GM12878 (cell line): ENCODE results near the gene TLDC2. TPM values are rescaled to one million over a fixed set of nuclear protein-coding genes. Genes with fewer than 3 reads are reported as not detected.

Source experiments
- BMI1 ChIP-seq: fragments of 450-650 bp; IDR thresholded peaks from 2 replicates; pipeline ENCODE4 v1.6.1; 2016; ENCODE audit warnings: mild to moderate bottlenecking, moderate library complexity, borderline replicate concordance
- CBX5 ChIP-seq: sonication (generic); IDR thresholded peaks from 2 replicates; pipeline ENCODE4 v1.6.1; 2016; ENCODE audit warnings: low read depth, moderate library complexity, mild to moderate bottlenecking, inconsistent platforms
- EGR1 ChIP-seq, 2 experiments: IDR thresholded peaks; 1 replicate in 1 of 2; 2 replicates in 1 of 2; pipeline ENCODE4 v1.6.1; 2011 to 2012; ENCODE audit warnings: low read depth in 2 of 2, low read length in 2 of 2, borderline replicate concordance in 1 of 2, mild to moderate bottlenecking in 1 of 2, moderate library complexity in 1 of 2
- HDAC6 ChIP-seq: fragments of 200-600 bp; sonication (generic); IDR thresholded peaks from one replicate; pipeline ENCODE4 v1.8.0; 2017; ENCODE audit warnings: antibody characterized with exemption; ENCODE audit not compliant: unreplicated experiment
- JUND ChIP-seq: IDR thresholded peaks from 2 replicates; pipeline ENCODE4 v1.6.1; 2012; ENCODE audit warnings: low read depth, mild to moderate bottlenecking, low read length, improper control_type of control experiment, moderate library complexity
- SREBF2 ChIP-seq: IDR thresholded peaks from 2 replicates; pipeline ENCODE4 v1.6.1; 2012; ENCODE audit warnings: mild to moderate bottlenecking, low read length
- TBL1XR1 ChIP-seq: IDR thresholded peaks from 2 replicates; pipeline ENCODE4 v1.6.1; 2012; ENCODE audit warnings: low read depth, low read length, improper control_type of control experiment
- polyA plus RNA-seq, 11 experiments: library from polyadenylated mRNA; depleted of rRNA in 4 of 11; unstranded in 6 of 11; stranded (reverse) in 5 of 11; fragments of >200 nt; fragmentation: Nextera tagmentation in 4 of 11; fragmentation: Illumina TruSeq in 1 of 11; extraction: Ambion mirVana in 4 of 11; extraction: Trizol in 1 of 11; gene quantifications; 1 replicate in 1 of 11; 2 replicates in 10 of 11; pipeline versions ENCODE4 v1.2.1 to v1.2.3, GENCODE V29; 2011 to 2016; ENCODE audit warnings: inconsistent platforms in 2 of 11, missing spikeins in 2 of 11, low read depth in 1 of 11
- total RNA-seq, 4 experiments: library from RNA; depleted of rRNA in 3 of 4; stranded (reverse); fragments of >200 nt in 3 of 4; fragmentation: Illumina TruSeq in 1 of 4; extraction: Trizol in 1 of 4; gene quantifications; 2 replicates each; pipeline versions ENCODE4 v1.2.1 to v1.2.3, GENCODE V29; 2013 to 2021
- TF ChIP-seq, protein P1 (sequence below): fragments of 450-650 bp; IDR thresholded peaks from 2 replicates; pipeline ENCODE4 v1.6.1; 2017; ENCODE audit warnings: mild to moderate bottlenecking, moderate library complexity
- TF ChIP-seq, protein P2 (sequence below): IDR thresholded peaks from 2 replicates; pipeline ENCODE4 v1.6.1; 2012; ENCODE audit warnings: improper control_type of control experiment, low read depth, low read length; ENCODE audit not compliant: insufficient replicate concordance
- TF ChIP-seq, protein P3 (sequence below): IDR thresholded peaks from 2 replicates; pipeline ENCODE4 v1.6.1; 2011; ENCODE audit warnings: borderline replicate concordance, low read depth, mild to moderate bottlenecking, moderate library complexity, mixed read lengths, low read length; ENCODE audit not compliant: insufficient read depth; ENCODE audit errors: extremely low read length
- TF ChIP-seq, protein P4 (sequence below): fragments of 450-650 bp; IDR thresholded peaks from 2 replicates; pipeline ENCODE4 v1.6.1; 2017; ENCODE audit warnings: mild to moderate bottlenecking, low read depth, inconsistent platforms; ENCODE audit not compliant: poor library complexity, severe bottlenecking

Gene TLDC2
- total and polyA plus RNA-seq, 10 of the 15 experiments (the other 5 are each of a cell fraction or from before 2014, with no cell fraction given), result 0.05 to 0.41 (median 0.21) TPM

DNA sequence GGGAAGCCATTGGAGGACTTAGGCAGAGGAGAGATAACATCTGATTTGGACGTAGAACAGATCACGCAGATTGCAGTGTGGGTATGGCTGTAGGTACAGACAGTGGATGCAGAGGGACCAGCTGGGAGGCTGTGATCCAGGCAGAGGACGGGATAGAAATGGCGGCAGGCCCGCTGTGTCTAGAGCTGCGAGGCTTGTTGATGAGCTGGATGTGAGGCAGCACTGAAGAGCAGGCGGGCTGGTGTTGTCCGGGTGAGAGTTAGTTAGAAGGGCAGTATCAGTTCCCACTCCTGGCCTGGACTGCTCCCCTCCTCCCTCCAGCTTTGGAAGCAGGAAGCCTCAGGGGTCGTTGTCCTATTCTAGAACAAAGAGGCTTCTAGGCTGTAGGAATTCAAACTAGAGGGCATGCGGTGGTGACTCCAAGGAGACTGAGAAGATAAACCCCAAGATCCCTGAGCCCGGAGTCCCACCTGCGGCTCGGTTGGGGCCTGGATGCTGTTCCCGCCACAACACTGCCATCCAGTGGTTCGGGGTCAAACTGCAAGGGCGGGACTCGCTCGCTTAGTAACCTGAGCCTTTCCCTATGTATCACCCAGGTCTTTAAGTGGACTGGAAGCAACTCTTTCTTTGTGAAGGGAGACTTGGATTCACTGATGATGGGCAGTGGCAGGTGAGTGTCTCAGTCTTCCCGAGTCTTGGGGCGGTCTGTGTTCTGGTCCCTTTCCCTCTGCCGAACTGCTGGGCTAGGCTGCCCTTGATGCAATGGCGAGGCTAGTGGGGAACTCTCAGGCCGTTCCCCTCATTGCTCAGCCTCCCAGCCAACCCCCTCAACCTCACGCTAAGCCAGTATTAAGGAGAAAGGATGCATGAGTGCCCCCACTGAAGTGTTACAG, 11.2 kb downstream of the TLDC2 start (continued):
- TF ChIP-seq SREBF2 (no peak), JUND (no peak), HDAC6 (no peak), BMI1 (no peak), EGR1 (IDR thresholded peaks at IDR 0.05; ENCODE audit: borderline replicate concordance in 1 of 2, low read depth in 2 of 2, low read length in 2 of 2) (no peak), TBL1XR1 (peak; percentile 20; the same call in 1 of the 2 replicates), CBX5 (no peak)
- TF ChIP-seq, protein P1, sequence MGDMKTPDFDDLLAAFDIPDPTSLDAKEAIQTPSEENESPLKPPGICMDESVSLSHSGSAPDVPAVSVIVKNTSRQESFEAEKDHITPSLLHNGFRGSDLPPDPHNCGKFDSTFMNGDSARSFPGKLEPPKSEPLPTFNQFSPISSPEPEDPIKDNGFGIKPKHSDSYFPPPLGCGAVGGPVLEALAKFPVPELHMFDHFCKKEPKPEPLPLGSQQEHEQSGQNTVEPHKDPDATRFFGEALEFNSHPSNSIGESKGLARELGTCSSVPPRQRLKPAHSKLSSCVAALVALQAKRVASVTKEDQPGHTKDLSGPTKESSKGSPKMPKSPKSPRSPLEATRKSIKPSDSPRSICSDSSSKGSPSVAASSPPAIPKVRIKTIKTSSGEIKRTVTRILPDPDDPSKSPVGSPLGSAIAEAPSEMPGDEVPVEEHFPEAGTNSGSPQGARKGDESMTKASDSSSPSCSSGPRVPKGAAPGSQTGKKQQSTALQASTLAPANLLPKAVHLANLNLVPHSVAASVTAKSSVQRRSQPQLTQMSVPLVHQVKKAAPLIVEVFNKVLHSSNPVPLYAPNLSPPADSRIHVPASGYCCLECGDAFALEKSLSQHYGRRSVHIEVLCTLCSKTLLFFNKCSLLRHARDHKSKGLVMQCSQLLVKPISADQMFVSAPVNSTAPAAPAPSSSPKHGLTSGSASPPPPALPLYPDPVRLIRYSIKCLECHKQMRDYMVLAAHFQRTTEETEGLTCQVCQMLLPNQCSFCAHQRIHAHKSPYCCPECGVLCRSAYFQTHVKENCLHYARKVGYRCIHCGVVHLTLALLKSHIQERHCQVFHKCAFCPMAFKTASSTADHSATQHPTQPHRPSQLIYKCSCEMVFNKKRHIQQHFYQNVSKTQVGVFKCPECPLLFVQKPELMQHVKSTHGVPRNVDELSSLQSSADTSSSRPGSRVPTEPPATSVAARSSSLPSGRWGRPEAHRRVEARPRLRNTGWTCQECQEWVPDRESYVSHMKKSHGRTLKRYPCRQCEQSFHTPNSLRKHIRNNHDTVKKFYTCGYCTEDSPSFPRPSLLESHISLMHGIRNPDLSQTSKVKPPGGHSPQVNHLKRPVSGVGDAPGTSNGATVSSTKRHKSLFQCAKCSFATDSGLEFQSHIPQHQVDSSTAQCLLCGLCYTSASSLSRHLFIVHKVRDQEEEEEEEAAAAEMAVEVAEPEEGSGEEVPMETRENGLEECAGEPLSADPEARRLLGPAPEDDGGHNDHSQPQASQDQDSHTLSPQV, result peak; percentile 43; the same call in 1 of the 2 replicates
- TF ChIP-seq, protein P2, sequence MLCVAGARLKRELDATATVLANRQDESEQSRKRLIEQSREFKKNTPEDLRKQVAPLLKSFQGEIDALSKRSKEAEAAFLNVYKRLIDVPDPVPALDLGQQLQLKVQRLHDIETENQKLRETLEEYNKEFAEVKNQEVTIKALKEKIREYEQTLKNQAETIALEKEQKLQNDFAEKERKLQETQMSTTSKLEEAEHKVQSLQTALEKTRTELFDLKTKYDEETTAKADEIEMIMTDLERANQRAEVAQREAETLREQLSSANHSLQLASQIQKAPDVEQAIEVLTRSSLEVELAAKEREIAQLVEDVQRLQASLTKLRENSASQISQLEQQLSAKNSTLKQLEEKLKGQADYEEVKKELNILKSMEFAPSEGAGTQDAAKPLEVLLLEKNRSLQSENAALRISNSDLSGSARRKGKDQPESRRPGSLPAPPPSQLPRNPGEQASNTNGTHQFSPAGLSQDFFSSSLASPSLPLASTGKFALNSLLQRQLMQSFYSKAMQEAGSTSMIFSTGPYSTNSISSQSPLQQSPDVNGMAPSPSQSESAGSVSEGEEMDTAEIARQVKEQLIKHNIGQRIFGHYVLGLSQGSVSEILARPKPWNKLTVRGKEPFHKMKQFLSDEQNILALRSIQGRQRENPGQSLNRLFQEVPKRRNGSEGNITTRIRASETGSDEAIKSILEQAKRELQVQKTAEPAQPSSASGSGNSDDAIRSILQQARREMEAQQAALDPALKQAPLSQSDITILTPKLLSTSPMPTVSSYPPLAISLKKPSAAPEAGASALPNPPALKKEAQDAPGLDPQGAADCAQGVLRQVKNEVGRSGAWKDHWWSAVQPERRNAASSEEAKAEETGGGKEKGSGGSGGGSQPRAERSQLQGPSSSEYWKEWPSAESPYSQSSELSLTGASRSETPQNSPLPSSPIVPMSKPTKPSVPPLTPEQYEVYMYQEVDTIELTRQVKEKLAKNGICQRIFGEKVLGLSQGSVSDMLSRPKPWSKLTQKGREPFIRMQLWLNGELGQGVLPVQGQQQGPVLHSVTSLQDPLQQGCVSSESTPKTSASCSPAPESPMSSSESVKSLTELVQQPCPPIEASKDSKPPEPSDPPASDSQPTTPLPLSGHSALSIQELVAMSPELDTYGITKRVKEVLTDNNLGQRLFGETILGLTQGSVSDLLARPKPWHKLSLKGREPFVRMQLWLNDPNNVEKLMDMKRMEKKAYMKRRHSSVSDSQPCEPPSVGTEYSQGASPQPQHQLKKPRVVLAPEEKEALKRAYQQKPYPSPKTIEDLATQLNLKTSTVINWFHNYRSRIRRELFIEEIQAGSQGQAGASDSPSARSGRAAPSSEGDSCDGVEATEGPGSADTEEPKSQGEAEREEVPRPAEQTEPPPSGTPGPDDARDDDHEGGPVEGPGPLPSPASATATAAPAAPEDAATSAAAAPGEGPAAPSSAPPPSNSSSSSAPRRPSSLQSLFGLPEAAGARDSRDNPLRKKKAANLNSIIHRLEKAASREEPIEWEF, result no peak
- TF ChIP-seq, protein P3, sequence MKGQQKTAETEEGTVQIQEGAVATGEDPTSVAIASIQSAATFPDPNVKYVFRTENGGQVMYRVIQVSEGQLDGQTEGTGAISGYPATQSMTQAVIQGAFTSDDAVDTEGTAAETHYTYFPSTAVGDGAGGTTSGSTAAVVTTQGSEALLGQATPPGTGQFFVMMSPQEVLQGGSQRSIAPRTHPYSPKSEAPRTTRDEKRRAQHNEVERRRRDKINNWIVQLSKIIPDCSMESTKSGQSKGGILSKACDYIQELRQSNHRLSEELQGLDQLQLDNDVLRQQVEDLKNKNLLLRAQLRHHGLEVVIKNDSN, result no peak
- TF ChIP-seq, protein P4, sequence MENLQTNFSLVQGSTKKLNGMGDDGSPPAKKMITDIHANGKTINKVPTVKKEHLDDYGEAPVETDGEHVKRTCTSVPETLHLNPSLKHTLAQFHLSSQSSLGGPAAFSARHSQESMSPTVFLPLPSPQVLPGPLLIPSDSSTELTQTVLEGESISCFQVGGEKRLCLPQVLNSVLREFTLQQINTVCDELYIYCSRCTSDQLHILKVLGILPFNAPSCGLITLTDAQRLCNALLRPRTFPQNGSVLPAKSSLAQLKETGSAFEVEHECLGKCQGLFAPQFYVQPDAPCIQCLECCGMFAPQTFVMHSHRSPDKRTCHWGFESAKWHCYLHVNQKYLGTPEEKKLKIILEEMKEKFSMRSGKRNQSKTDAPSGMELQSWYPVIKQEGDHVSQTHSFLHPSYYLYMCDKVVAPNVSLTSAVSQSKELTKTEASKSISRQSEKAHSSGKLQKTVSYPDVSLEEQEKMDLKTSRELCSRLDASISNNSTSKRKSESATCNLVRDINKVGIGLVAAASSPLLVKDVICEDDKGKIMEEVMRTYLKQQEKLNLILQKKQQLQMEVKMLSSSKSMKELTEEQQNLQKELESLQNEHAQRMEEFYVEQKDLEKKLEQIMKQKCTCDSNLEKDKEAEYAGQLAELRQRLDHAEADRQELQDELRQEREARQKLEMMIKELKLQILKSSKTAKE, result peak; percentile 43
